OCI-LY7 (cell line): ENCODE data around the gene ITLN1.

Source experiments
- CTCF ChIP-seq: fragments of 200-600 bp; sonication (generic); conservative IDR thresholded peaks from 2 replicates; pipeline ENCODE4 v1.5.1; 2014; ENCODE audit warnings: mild to moderate bottlenecking, antibody characterized with exemption, low read length, moderate library complexity, mixed read lengths
- EZH2phosphoT487 ChIP-seq: fragments of 200-600 bp; sonication (generic); IDR thresholded peaks from 2 replicates; pipeline ENCODE4 v1.6.1; 2018; ENCODE audit warnings: low read depth, borderline replicate concordance, mild to moderate bottlenecking, mixed run types, antibody characterized with exemption, low read length, moderate library complexity, mixed read lengths

GRCh38 chr1:160853014-160853413 is 32.0 kb downstream of the ITLN1 start:
- no peak for TF ChIP-seq CTCF
- TF ChIP-seq EZH2phosphoT487 = no peak
